Measurements from ENCODE around the gene KLF17. TPM values are rescaled to one million over a fixed set of nuclear protein-coding genes. Genes with fewer than 3 reads are reported as not detected.

The KLF17 gene
- total and polyA plus RNA-seq, 2 donors (not counting 1 experiment from before 2014, with no cell fraction given), result not detected

GRCh38 chr1:44105810-44106209 is 12.8 kb upstream of the KLF17 start:
- Histone ChIP-seq H3K9me3 (ENCODE audit: control extremely low read depth in 1 of 3, control insufficient read depth in 2 of 3, insufficient read depth in 1 of 3, low read length in 2 of 3) (no peaks in the 10 kb centered on the region), H3K79me2 (ENCODE audit: control insufficient read depth, insufficient read depth, low read length) (no peaks in the 10 kb centered on the region), H3K4me1 (ENCODE audit: control insufficient read depth in 2 of 2, insufficient read depth in 2 of 2, low read length in 2 of 2) (no peaks in the 10 kb centered on the region), H3K27me3 (replicated peaks in 1 of 4; ENCODE audit: control extremely low read depth in 1 of 4, control insufficient read depth in 3 of 4, insufficient read depth in 4 of 4, low read length in 3 of 4) (peaks cover 0 to 4% (median 0%) of the 10 kb centered on the region in 4 experiments), H3K4me2 (replicated peaks; ENCODE audit: low read depth, low read length, poor library complexity, severe bottlenecking) (no peak overlapping the region), H2AFZ (ENCODE audit: insufficient read depth, low read depth, low read length, poor library complexity, severe bottlenecking) (no peak overlapping the region), H3K27ac (ENCODE audit: low read length in 2 of 2) (no peak overlapping the region), H3K36me3 (replicated peaks in 1 of 2; ENCODE audit: control extremely low read depth in 1 of 2, control insufficient read depth in 1 of 2, extremely low read depth in 1 of 2, insufficient read depth in 2 of 2, low read length in 1 of 2) (no peaks in the 10 kb centered on the region), H3K4me3 (ENCODE audit: control extremely low read depth in 1 of 5, extremely low read depth in 1 of 5, insufficient read depth in 1 of 5, low read depth in 2 of 5, low read length in 4 of 5) (no peak overlapping the region), H3K9ac (ENCODE audit: low read length) (no peak overlapping the region), H4K20me1 (ENCODE audit: control insufficient read depth, insufficient read depth, low read length, poor library complexity, severe bottlenecking) (no peaks in the 10 kb centered on the region)
- 97% methylated on average over 2 of the region's 3 CpGs for WGBS (ENCODE audit: insufficient coverage)
- peaks cover 23% of the 10 kb centered on the region for H3K27me3 Mint-ChIP-seq
- no peak for TF ChIP-seq CTCF (IDR thresholded peaks at IDR 0.05)
- TF ChIP-seq EZH2 (IDR thresholded peaks at IDR 0.05; ENCODE audit: borderline replicate concordance, insufficient read depth, low read depth, low read length, poor library complexity, severe bottlenecking), result no peak
- no peaks in the 10 kb centered on the region for H3K9me3 Mint-ChIP-seq (ENCODE audit: insufficient read depth)
- H3K4me1 Mint-ChIP-seq, result no peaks in the 10 kb centered on the region
- ATAC-seq (ENCODE audit: low read depth), result no peak
- intact Hi-C loops (cut with micrococcal nuclease), result no loop called here
- DNase-seq, result no peak
- H3K4me3 Mint-ChIP-seq, result no peak overlapping the region
- no peak overlapping the region for H3K27ac Mint-ChIP-seq
- POLR2A ChIA-PET, result no interaction called here
- CTCF ChIA-PET, result no interaction called here

GRCh38 chr1:44108241-44108640 is 10.4 kb upstream of the KLF17 start:
- Mint-ChIP-seq H3K27ac (no peak overlapping the region), H3K4me3 (no peak overlapping the region), H3K4me1 (no peaks in the 10 kb centered on the region), H3K9me3 (ENCODE audit: insufficient read depth) (no peaks in the 10 kb centered on the region), H3K27me3 (peaks cover 23% of the 10 kb centered on the region)
- Histone ChIP-seq H3K79me2 (ENCODE audit: control insufficient read depth, insufficient read depth, low read length) (no peaks in the 10 kb centered on the region), H3K27ac (ENCODE audit: low read length in 2 of 2) (no peak overlapping the region), H3K36me3 (replicated peaks in 1 of 2; ENCODE audit: control extremely low read depth in 1 of 2, control insufficient read depth in 1 of 2, extremely low read depth in 1 of 2, insufficient read depth in 2 of 2, low read length in 1 of 2) (no peaks in the 10 kb centered on the region), H3K9me3 (ENCODE audit: control extremely low read depth in 1 of 3, control insufficient read depth in 2 of 3, insufficient read depth in 1 of 3, low read length in 2 of 3) (no peaks in the 10 kb centered on the region), H2AFZ (ENCODE audit: insufficient read depth, low read depth, low read length, poor library complexity, severe bottlenecking) (no peak overlapping the region), H3K9ac (ENCODE audit: low read length) (no peak overlapping the region), H3K4me3 (ENCODE audit: control extremely low read depth in 1 of 5, extremely low read depth in 1 of 5, insufficient read depth in 1 of 5, low read depth in 2 of 5, low read length in 4 of 5) (no peak overlapping the region), H4K20me1 (ENCODE audit: control insufficient read depth, insufficient read depth, low read length, poor library complexity, severe bottlenecking) (no peaks in the 10 kb centered on the region), H3K4me2 (replicated peaks; ENCODE audit: low read depth, low read length, poor library complexity, severe bottlenecking) (no peak overlapping the region), H3K27me3 (replicated peaks in 1 of 4; ENCODE audit: control extremely low read depth in 1 of 4, control insufficient read depth in 3 of 4, insufficient read depth in 4 of 4, low read length in 3 of 4) (peaks cover 0 to 4% (median 0%) of the 10 kb centered on the region in 4 experiments), H3K4me1 (ENCODE audit: control insufficient read depth in 2 of 2, insufficient read depth in 2 of 2, low read length in 2 of 2) (no peaks in the 10 kb centered on the region)
- TF ChIP-seq EZH2 (IDR thresholded peaks at IDR 0.05; ENCODE audit: borderline replicate concordance, insufficient read depth, low read depth, low read length, poor library complexity, severe bottlenecking), result no peak
- intact Hi-C loops (cut with micrococcal nuclease), result no loop called here
- CTCF ChIA-PET, result interaction anchor here (0.6 kb wide), 1 partner anchor 88 kb away, joined by 3 read pairs; no protein-coding TSS in a partner anchor
- 100% methylated on average over 1 of the region's 1 CpG for WGBS (ENCODE audit: insufficient coverage)
- no peak for ATAC-seq (ENCODE audit: low read depth)
- DNase-seq, result no peak
- POLR2A ChIA-PET, result no interaction called here
